ENCODE measurements around the gene CXCR4. TPM values are rescaled to one million over a fixed set of nuclear protein-coding genes. Genes with fewer than 3 reads are reported as not detected.

CXCR4 gene
- total RNA-seq, 1 experiment from 2014 or later = 1.1 TPM

- no peak for TF ChIP-seq REST (IDR thresholded peaks at IDR 0.05; ENCODE audit: insufficient read depth in 1 of 2, low read depth in 2 of 2, low read length in 1 of 2)
- no peak for TF ChIP-seq SIN3A (IDR thresholded peaks at IDR 0.05; ENCODE audit: borderline replicate concordance, insufficient read depth, low read depth, low read length)
- TF ChIP-seq CTCF (IDR thresholded peaks at IDR 0.05) = no peak
- TF ChIP-seq POLR2AphosphoS5 (IDR thresholded peaks at IDR 0.05; ENCODE audit: low read depth, low read length) = no peak
- no peak for TF ChIP-seq TCF7L2 (IDR thresholded peaks at IDR 0.05; ENCODE audit: low read depth, low read length)
- no TSS peak for BruUV-seq (replicated peaks)
- Histone ChIP-seq H3K4me3 (ENCODE audit: low read depth in 2 of 2, low read length in 2 of 2) (no peak overlapping the region), H3K27me3 (ENCODE audit: control insufficient read depth, insufficient read depth, low read length) (no peaks in the 10 kb centered on the region), H3K9me3 (ENCODE audit: control insufficient read depth, insufficient read depth, low read depth, low read length) (no peaks in the 10 kb centered on the region), H3K36me3 (ENCODE audit: control insufficient read depth, insufficient read depth, low read length) (no peaks in the 10 kb centered on the region), H3K27ac (ENCODE audit: low read length) (no peak overlapping the region), H3K4me1 (ENCODE audit: control insufficient read depth, insufficient read depth, low read length) (no peaks in the 10 kb centered on the region)
- ChIA-PET POLR2A (no interaction called here), CTCF (no interaction called here)
- ATAC-seq = no peak
- intact Hi-C loops (cut with micrococcal nuclease; ENCODE audit: unreplicated experiment) = no loop called here
- DNase-seq (ENCODE audit: low read depth, low spot score) = no peak
- in situ Hi-C loops (cut with HindIII; ENCODE audit: low pct_unique_long_range_greater_than_20kb, low sequenced_read_pairs) = no loop called here
These were observed 44.5 kb upstream of the CXCR4 start for GRCh38 chr2:136162438-136162837.

GRCh38 chr2:136156411-136156810 is 38.5 kb upstream of the CXCR4 start:
- intact Hi-C loops (cut with micrococcal nuclease; ENCODE audit: unreplicated experiment) (no loop called here), in situ Hi-C loops (cut with HindIII; ENCODE audit: low pct_unique_long_range_greater_than_20kb, low sequenced_read_pairs) (no loop called here)
- H3K27me3 ChIP-seq (ENCODE audit: control insufficient read depth, insufficient read depth, low read length) = peaks cover 3% of the 10 kb centered on the region
- no peaks in the 10 kb centered on the region for H3K9me3 ChIP-seq (ENCODE audit: control insufficient read depth, insufficient read depth, low read depth, low read length)
- H3K4me3 ChIP-seq (ENCODE audit: low read depth in 2 of 2, low read length in 2 of 2) = no peak overlapping the region
- CTCF ChIA-PET = no interaction called here
- no peaks in the 10 kb centered on the region for H3K4me1 ChIP-seq (ENCODE audit: control insufficient read depth, insufficient read depth, low read length)
- no peak for ATAC-seq
- H3K27ac ChIP-seq (ENCODE audit: low read length) = no peak overlapping the region
- H3K36me3 ChIP-seq (ENCODE audit: control insufficient read depth, insufficient read depth, low read length) = no peaks in the 10 kb centered on the region
- no TSS peak for BruUV-seq (replicated peaks)
- DNase-seq (ENCODE audit: low read depth, low spot score) = no peak
- no peak for TF ChIP-seq TCF7L2 (IDR thresholded peaks at IDR 0.05; ENCODE audit: low read depth, low read length)
- no peak for TF ChIP-seq CTCF (IDR thresholded peaks at IDR 0.05)
- no peak for TF ChIP-seq POLR2AphosphoS5 (IDR thresholded peaks at IDR 0.05; ENCODE audit: low read depth, low read length)
- no peak for TF ChIP-seq SIN3A (IDR thresholded peaks at IDR 0.05; ENCODE audit: borderline replicate concordance, insufficient read depth, low read depth, low read length)
- no peak for TF ChIP-seq REST (IDR thresholded peaks at IDR 0.05; ENCODE audit: insufficient read depth in 1 of 2, low read depth in 2 of 2, low read length in 1 of 2)
- POLR2A ChIA-PET = no interaction called here
